ENCODE results near the gene RHOV.

RHOV gene

GRCh38 chr15:40902605-40903561, 28.8 kb upstream of the RHOV start:
- H3K27ac ChIP-seq = no peak overlapping the region
- TF ChIP-seq, protein P1, sequence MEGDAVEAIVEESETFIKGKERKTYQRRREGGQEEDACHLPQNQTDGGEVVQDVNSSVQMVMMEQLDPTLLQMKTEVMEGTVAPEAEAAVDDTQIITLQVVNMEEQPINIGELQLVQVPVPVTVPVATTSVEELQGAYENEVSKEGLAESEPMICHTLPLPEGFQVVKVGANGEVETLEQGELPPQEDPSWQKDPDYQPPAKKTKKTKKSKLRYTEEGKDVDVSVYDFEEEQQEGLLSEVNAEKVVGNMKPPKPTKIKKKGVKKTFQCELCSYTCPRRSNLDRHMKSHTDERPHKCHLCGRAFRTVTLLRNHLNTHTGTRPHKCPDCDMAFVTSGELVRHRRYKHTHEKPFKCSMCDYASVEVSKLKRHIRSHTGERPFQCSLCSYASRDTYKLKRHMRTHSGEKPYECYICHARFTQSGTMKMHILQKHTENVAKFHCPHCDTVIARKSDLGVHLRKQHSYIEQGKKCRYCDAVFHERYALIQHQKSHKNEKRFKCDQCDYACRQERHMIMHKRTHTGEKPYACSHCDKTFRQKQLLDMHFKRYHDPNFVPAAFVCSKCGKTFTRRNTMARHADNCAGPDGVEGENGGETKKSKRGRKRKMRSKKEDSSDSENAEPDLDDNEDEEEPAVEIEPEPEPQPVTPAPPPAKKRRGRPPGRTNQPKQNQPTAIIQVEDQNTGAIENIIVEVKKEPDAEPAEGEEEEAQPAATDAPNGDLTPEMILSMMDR (IDR thresholded peaks at IDR 0.05) = no peak
- no peak for TF ChIP-seq ZFX (IDR thresholded peaks at IDR 0.05; ENCODE audit: borderline replicate concordance)

GRCh38 chr15:40901053-40901443, 27.0 kb upstream of the RHOV start:
- TF ChIP-seq, protein P1 (IDR thresholded peaks at IDR 0.05) = no peak
- no peak for TF ChIP-seq ZFX (IDR thresholded peaks at IDR 0.05; ENCODE audit: borderline replicate concordance)
- no peak overlapping the region for H3K27ac ChIP-seq

GRCh38 chr15:40900256-40901052, 26.4 kb upstream of the RHOV start:
- no peak for TF ChIP-seq ZFX (IDR thresholded peaks at IDR 0.05; ENCODE audit: borderline replicate concordance)
- TF ChIP-seq, protein P1 (IDR thresholded peaks at IDR 0.05) = no peak
- H3K27ac ChIP-seq = no peak overlapping the region

- no peak for TF ChIP-seq ZFX (IDR thresholded peaks at IDR 0.05; ENCODE audit: borderline replicate concordance)
- TF ChIP-seq, protein P1 (IDR thresholded peaks at IDR 0.05) = no peak
- H3K27ac ChIP-seq = no peak overlapping the region
Measured at GRCh38 chr15:40899536-40900207, 25.6 kb upstream of the RHOV start.

GRCh38 chr15:40894681-40895448, 20.8 kb upstream of the RHOV start:
- TF ChIP-seq, protein P1 (IDR thresholded peaks at IDR 0.05) = no peak
- TF ChIP-seq ZFX (IDR thresholded peaks at IDR 0.05; ENCODE audit: borderline replicate concordance) = no peak
- H3K27ac ChIP-seq = peak overlapping the region; percentile 79

All from 22Rv1 (cell line).